ENCODE data around the gene VPS36. TPM values are rescaled to one million over a fixed set of nuclear protein-coding genes. Genes with fewer than 3 reads are reported as not detected.
A peak's percentile ranks its signal among the peaks of the same experiment; 100 is the strongest.
"Not testable (repeated sequence)": the region's sequence is repeated elsewhere in the genome, so short reads cannot be mapped to it uniquely, and the experiment has no call there.

The VPS36 gene, protein sequence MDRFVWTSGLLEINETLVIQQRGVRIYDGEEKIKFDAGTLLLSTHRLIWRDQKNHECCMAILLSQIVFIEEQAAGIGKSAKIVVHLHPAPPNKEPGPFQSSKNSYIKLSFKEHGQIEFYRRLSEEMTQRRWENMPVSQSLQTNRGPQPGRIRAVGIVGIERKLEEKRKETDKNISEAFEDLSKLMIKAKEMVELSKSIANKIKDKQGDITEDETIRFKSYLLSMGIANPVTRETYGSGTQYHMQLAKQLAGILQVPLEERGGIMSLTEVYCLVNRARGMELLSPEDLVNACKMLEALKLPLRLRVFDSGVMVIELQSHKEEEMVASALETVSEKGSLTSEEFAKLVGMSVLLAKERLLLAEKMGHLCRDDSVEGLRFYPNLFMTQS
- total RNA-seq: 64.2 TPM

GRCh38 chr13:52450012-52450792, at the start of gene VPS36:
Gene VPS36 (minus strand): TSS chr13:52450634. CDS start chr13:52450594, 40 bp downstream.
- peak; percentile 96 for DNase-seq (ENCODE audit: low spot score)

GRCh38 chr13:52497979-52498378, 47.5 kb upstream of the VPS36 start:
- DNase-seq (ENCODE audit: low spot score): not testable (repeated sequence)

DNA sequence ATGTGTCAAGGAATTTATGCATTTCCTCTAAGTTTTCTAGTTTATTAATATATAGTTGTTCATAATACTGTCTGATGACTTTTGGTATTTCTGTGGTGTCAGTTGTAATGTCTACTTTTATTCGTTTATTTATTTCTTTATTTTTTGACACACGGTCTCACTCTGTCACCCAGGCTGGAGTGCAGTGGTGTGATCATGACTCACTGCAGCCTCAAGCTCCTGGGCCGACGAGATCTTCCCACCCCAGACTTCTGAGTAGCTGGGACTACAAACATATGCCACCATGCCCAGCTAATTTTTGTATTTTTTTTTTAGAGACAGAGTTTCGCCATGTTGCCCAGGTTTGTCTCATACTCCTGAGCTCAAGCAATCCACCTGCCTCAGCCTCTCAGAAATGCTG, 43.8 kb upstream of the VPS36 start:
- DNase-seq (ENCODE audit: low spot score): not testable (repeated sequence)

DNA sequence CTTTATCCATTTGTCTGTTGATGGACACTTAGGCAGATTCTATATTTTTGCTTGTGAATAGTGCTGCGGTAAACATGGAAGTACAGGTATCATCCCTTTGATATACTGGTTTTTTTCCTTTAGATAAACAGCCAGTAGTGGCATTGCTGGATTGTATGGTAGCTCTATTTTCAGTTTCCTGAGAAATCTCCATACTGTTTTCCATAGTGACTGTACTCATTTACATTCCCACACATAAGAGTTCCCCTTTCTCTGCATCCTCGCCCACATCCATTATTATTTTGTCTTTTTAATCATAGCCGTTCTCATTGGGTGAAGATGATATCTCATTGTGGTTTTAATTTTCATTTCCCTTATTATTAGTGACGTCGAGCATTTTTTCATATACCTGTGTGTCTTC, 40.6 kb upstream of the VPS36 start:
- not testable (repeated sequence) for DNase-seq (ENCODE audit: low spot score)

DNA sequence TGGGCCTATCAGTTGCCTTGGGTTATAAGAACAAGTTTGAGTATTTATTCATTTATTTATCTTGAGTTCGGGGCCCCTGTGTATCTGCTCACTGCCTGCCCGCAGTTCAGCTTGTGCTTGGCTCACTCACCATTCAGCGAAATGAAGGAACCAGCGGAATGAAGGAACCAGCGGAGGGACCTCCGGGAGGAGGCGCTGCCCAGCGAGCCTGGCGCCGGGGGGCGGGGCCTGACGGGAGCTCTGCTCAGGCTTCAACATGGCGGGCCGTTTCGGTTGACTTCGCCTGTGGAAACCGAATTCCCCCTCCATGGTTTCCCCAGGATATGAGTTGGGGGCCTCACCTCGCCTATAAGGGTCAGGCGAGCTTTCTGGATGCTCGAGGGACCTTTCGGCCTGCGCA, 38.3 kb upstream of the VPS36 start:
- not testable (repeated sequence) for DNase-seq (ENCODE audit: low spot score)

GRCh38 chr13:52487078-52487477, 36.6 kb upstream of the VPS36 start:
- not testable (repeated sequence) for DNase-seq (ENCODE audit: low spot score)

- DNase-seq (ENCODE audit: low spot score): not testable (repeated sequence)
Observed at GRCh38 chr13:52480677-52481428, 30.4 kb upstream of the VPS36 start.

GRCh38 chr13:52468487-52468886, 18.1 kb upstream of the VPS36 start:
- DNase-seq (ENCODE audit: low spot score): not testable (repeated sequence)

GRCh38 chr13:52463526-52463925, 13.1 kb upstream of the VPS36 start:
- no peak for DNase-seq (ENCODE audit: low spot score)

DNA sequence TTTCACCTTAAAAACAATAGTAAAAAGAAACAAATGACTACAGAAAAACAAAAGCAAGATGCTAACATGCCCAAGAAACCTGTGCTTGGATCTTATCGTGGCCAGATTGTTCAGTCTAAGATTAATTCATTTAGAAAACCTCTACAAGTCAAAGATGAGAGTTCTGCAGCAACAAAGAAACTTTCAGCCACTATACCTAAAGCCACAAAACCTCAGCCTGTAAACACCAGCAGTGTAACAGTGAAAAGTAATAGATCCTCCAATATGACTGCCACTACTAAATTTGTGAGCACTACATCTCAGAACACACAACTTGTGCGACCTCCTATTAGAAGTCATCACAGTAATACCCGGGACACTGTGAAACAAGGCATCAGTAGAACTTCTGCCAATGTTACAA, 10.8 kb upstream of the VPS36 start:
- no peak for DNase-seq (ENCODE audit: low spot score)

GRCh38 chr13:52459668-52460067, 9.2 kb upstream of the VPS36 start:
- no peak for DNase-seq (ENCODE audit: low spot score)

- peak; percentile 55 for DNase-seq (ENCODE audit: low spot score)
Observed at GRCh38 chr13:52455677-52456041, 5.2 kb upstream of the VPS36 start.

DNA sequence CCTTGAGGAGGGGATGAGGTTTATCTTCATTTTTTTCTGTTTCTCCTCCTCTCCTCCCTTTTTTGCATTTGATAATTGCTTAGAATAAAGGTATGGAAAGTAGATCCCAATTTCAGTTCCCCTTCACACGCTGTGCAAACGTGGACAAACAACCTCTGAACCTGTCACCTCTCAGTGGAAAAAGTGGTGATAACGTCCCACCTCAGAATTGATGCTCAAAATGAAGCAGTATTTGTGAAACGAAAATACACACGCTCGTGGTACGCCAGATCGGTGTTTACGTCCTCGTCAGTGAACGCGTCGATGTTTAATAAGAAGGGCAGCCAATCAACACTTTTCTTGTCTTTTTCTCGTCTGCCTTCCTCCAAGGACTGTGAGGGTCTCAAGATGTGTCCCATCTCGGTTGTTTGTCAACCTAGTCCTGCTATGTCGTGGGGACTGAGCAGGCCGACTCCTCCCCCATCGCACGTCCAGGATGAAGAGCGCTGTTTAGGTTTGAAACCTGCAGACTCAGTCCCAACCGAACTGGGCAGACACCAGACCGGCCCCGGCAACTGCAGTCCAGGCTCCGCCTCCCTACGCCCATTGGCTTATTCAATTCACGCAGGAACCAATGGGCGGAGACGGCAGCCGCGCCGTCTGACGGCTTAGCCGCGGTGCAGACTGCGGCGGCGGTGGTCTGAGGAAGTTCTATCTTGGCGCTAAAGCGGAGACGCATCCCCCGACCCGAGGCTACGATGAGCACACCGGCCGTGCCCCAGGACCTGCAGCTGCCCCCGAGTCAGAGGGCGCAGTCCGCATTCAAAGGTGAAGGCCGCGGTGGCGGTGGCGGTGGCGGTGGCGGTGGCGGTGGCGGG, 4.6 kb upstream of the VPS36 start, which contains the start of gene CKAP2:
Gene CKAP2, plus strand, starts transcription at position 659 of the 857 bp plus-strand sequence. Its CDS starts 79 bp downstream, at position 738.
- peak; percentile 94 for DNase-seq (ENCODE audit: low spot score)

- DNase-seq (ENCODE audit: low spot score): peak; percentile 63
Observed at GRCh38 chr13:52454459-52454819, 4.0 kb upstream of the VPS36 start.

DNA sequence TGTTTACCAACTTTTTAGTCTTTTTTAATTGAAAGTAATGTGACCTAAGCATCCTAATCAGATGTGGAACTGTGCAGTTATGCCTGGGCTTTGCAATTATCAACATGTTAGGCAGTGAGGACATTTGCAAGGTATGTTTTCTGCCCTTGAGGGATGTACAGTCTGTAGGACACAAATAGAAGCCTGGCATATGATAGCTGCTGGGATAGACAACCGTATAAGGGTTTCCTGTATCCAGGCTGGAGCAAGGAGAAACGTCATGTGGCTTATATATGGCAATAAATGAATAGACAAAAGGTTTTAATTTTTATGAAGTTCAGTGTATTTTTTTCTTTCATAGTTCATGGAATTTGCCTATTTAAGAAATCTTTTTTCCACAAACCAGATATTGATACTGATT, 2.0 kb upstream of the VPS36 start:
- DNase-seq (ENCODE audit: low spot score): no peak

- DNase-seq (ENCODE audit: low spot score): no peak
Observed at GRCh38 chr13:52451135-52451804, 836 bp upstream of the VPS36 start.

GRCh38 chr13:52450793-52451116, 321 bp upstream of the VPS36 start:
- no peak for DNase-seq (ENCODE audit: low spot score)

DNA sequence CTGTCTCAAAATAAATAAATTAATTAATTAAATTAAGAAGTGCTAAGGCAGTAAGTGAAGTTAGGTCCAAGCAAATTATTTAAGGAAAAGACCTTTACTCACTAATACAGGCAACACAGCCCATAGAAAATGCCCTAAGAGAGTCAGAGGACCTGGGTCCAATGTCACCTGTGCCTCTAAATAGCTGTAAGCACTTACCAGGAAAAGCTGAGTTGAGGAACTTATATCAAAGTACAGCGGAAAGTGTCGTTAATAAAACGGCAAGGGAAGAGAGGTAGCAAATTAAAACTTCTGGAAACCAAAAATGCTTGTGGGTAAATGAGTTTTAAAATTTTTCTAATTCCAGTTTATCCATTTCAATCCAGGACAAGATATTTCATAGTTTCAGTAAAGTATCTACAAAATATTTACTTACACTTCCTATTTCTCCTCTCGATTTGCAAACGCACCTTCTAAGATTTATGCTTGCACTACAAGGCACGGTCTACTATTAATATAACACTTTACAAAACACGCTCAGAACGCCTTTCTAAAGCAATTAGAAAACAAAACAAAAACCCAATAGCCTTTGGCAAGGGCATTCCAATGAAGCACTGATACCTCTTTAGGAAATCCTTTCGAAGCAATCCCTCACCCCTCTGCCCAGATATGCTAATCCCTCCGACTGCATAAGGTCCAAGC, 963 bp downstream of the VPS36 start:
- no peak for DNase-seq (ENCODE audit: low spot score)

GRCh38 chr13:52447815-52448552, 2.5 kb downstream of the VPS36 start:
- DNase-seq (ENCODE audit: low spot score): no peak

DNA sequence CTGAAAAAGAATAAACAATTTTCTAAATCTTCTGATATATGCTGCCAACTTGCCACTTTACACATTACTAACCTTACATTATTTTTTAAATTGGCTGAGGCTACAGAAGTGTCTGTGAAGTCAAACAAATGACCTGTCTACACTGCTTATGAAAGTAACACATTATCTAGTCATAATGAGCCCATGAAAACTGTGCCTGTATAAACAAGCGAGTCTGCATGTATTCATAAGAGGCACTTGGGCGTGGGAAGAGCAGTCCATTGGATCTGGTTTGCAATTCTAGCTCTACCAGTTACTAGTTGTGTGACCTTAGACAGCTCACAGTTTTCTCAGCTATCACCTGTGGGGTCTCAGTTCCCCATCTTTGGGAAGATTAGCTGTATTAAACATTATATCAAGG, 3.1 kb downstream of the VPS36 start:
- no peak for DNase-seq (ENCODE audit: low spot score)
